GM12878 (cell line): ENCODE data around the gene FOS. TPM values are rescaled to one million over a fixed set of nuclear protein-coding genes. Genes with fewer than 3 reads are reported as not detected.

Experiments
- ATAC-seq: fragments of 200-7000 bp; cut with Tn5 transposase; 3 replicates; pipeline ENCODE4 v1.9.1; 2020; ENCODE audit warnings: mild to moderate bottlenecking, moderate library complexity
- BruUV-seq: library from RNA; stranded (reverse); fragments of 400-500 nt; replicated peaks from 2 replicates; lab custom pipeline; 2021; lab: Mats Ljungman, UMichigan
- CTCF ChIA-PET: fragments of 300-600 bp; sonication (Branson Sonifier 250); formaldehyde crosslinking; extraction: SDS; loops from one replicate; lab custom pipeline; 2021; ENCODE audit warnings: inconsistent platforms; lab: Yijun Ruan, JAX
- POLR2A ChIA-PET: fragments of 350-600 bp; formaldehyde crosslinking; extraction: SDS; loops from one replicate; lab custom pipeline; 2021; ENCODE audit warnings: inconsistent platforms; lab: Charles Lee
- RAD21 ChIA-PET: fragments of 300-600 bp; sonication (Branson Sonifier 250); formaldehyde crosslinking; loops from one replicate; lab custom pipeline; 2023; ENCODE audit warnings: antibody characterized with exemption; ENCODE audit not compliant: unreplicated experiment; lab: Charles Lee
- SMC1A ChIA-PET: fragments of 300-600 bp; sonication (Branson Sonifier 250); formaldehyde crosslinking; loops from one replicate; lab custom pipeline; 2023; ENCODE audit not compliant: unreplicated experiment, uncharacterized antibody; lab: Charles Lee
- DNase-seq: peaks from one replicate; pipeline ENCODE4 v3.0.0-alpha.2; 2011; ENCODE audit warnings: low read depth, low spot score
- FAIRE-seq: peaks from 3 replicates; lab custom pipeline; 2011; peaks lifted over from hg19 to GRCh38; lab: Jason Lieb, UNC
- H2AFZ ChIP-seq: 2 replicates; pipeline ENCODE4 v1.6.0; 2011; ENCODE audit warnings: low read depth, low read length, control low read depth; ENCODE audit not compliant: control insufficient read depth
- H3K27ac ChIP-seq: 2 replicates; pipeline ENCODE4 v1.5.1; 2011; ENCODE audit warnings: control low read depth; ENCODE audit not compliant: control insufficient read depth, insufficient read depth
- H3K27me3 ChIP-seq, 2 experiments: replicated peaks in 1 of 2; 2 replicates each; pipeline versions ENCODE4 v1.6.0 to v1.6.1; 2011; ENCODE audit warnings: low read length in 1 of 2; ENCODE audit not compliant: control insufficient read depth in 2 of 2, insufficient read depth in 2 of 2
- H3K36me3 ChIP-seq, 2 experiments: 2 replicates each; pipeline ENCODE4 v1.5.1; 2011; ENCODE audit warnings: low read length in 1 of 2; ENCODE audit not compliant: control insufficient read depth in 2 of 2, insufficient read depth in 2 of 2
- H3K4me1 ChIP-seq: 2 replicates; pipeline ENCODE4 v1.6.1; 2011; ENCODE audit warnings: mild to moderate bottlenecking, low read length, moderate library complexity, mixed read lengths; ENCODE audit not compliant: control insufficient read depth, insufficient read depth
- H3K4me2 ChIP-seq: 2 replicates; pipeline ENCODE4 v1.6.0; 2011; ENCODE audit warnings: control low read depth; ENCODE audit not compliant: control insufficient read depth, insufficient read depth
- H3K4me3 ChIP-seq: fragments of 200-600 bp; sonication (generic); 2 replicates; pipeline ENCODE4 v1.5.1; 2016
- H3K79me2 ChIP-seq: 2 replicates; pipeline ENCODE4 v1.6.0; 2011; ENCODE audit warnings: low read length; ENCODE audit not compliant: control insufficient read depth, insufficient read depth
- H3K9ac ChIP-seq: 2 replicates; pipeline ENCODE4 v1.8.0; 2011; ENCODE audit warnings: low read length, control low read depth, mixed read lengths; ENCODE audit not compliant: control insufficient read depth, insufficient read depth
- H3K9me3 ChIP-seq: replicated peaks from 3 replicates; pipeline ENCODE4 v1.5.1; 2011; ENCODE audit warnings: mild to moderate bottlenecking, low read length; ENCODE audit not compliant: control insufficient read depth, insufficient read depth
- H4K20me1 ChIP-seq: 2 replicates; pipeline ENCODE4 v1.6.0; 2011; ENCODE audit not compliant: control insufficient read depth, insufficient read depth
- ASH2L ChIP-seq: fragments of 300-600, 200-600 bp; sonication (generic); IDR thresholded peaks from 2 replicates; pipeline ENCODE4 v1.6.1; 2017; ENCODE audit warnings: low read depth, mild to moderate bottlenecking, borderline replicate concordance
- CBFB ChIP-seq: IDR thresholded peaks from 2 replicates; pipeline ENCODE4 v1.6.1; 2016; ENCODE audit warnings: antibody characterized with exemption, low read depth
- EED ChIP-seq: sonication (generic); IDR thresholded peaks from 2 replicates; pipeline ENCODE4 v1.6.1; 2016; ENCODE audit warnings: antibody characterized with exemption, low read depth
- ESRRA ChIP-seq: IDR thresholded peaks from 2 replicates; pipeline ENCODE4 v1.6.1; 2012; ENCODE audit warnings: mild to moderate bottlenecking, low read length, improper control_type of control experiment
- ETV6 ChIP-seq, 2 experiments: fragments of 450-650 bp in 1 of 2; IDR thresholded peaks in 1 of 2; conservative IDR thresholded peaks in 1 of 2; 2 replicates each; pipeline ENCODE4 v1.6.1; 2014; ENCODE audit warnings: antibody characterized with exemption in 1 of 2, borderline replicate concordance in 1 of 2, low read depth in 1 of 2, mild to moderate bottlenecking in 1 of 2, moderate library complexity in 1 of 2
- JUNB ChIP-seq: IDR thresholded peaks from 2 replicates; pipeline ENCODE4 v1.6.1; 2016; ENCODE audit warnings: antibody characterized with exemption, mild to moderate bottlenecking
- MTA2 ChIP-seq: fragments of 450-650 bp; IDR thresholded peaks from 2 replicates; pipeline ENCODE4 v1.6.1; 2016; ENCODE audit warnings: low read depth, mild to moderate bottlenecking, moderate library complexity
- RAD21 ChIP-seq: IDR thresholded peaks from 2 replicates; pipeline ENCODE4 v1.6.1; 2011; ENCODE audit warnings: mild to moderate bottlenecking, low read depth, low read length, moderate library complexity; ENCODE audit not compliant: insufficient read depth
- RELB ChIP-seq: fragments of 450-650 bp; IDR thresholded peaks from 2 replicates; pipeline ENCODE4 v1.6.1; 2017; ENCODE audit warnings: low read depth, mild to moderate bottlenecking, moderate library complexity
- SIX5 ChIP-seq: IDR thresholded peaks from 2 replicates; pipeline ENCODE4 v1.6.1; 2011; ENCODE audit warnings: mild to moderate bottlenecking, low read depth, low read length, moderate library complexity; ENCODE audit not compliant: severe bottlenecking
- USF1 ChIP-seq: IDR thresholded peaks from 2 replicates; pipeline ENCODE4 v1.6.1; 2011; ENCODE audit warnings: borderline replicate concordance, low read depth, mild to moderate bottlenecking, moderate library complexity, mixed read lengths, low read length; ENCODE audit not compliant: insufficient read depth; ENCODE audit errors: extremely low read length
- ZZZ3 ChIP-seq: IDR thresholded peaks from 2 replicates; pipeline ENCODE4 v1.6.1; 2011; ENCODE audit warnings: low read depth; ENCODE audit not compliant: control insufficient read depth, insufficient read length
- WGBS: methylation state at CpG from one replicate; pipeline ENCODE4 v1.1.6; 2016; ENCODE audit warnings: low lambda C conversion rate; ENCODE audit not compliant: insufficient replicate concordance, insufficient coverage; ENCODE audit errors: missing lambda C conversion rate; 5-methylcytosine and 5-hydroxymethylcytosine counted together
- in situ Hi-C: fragments of 300-500 bp; cut with MboI; formaldehyde crosslinking; loops from 9 replicates; pipeline ENCODE4 v1.14.3; 2018; ENCODE audit warnings: mixed read lengths
- intact Hi-C: fragments of 100-400 bp; cut with micrococcal nuclease; formaldehyde crosslinking; loops from one replicate; pipeline ENCODE4 v1.14.2; 2022; ENCODE audit not compliant: unreplicated experiment
- polyA plus RNA-seq, 11 experiments: library from polyadenylated mRNA; depleted of rRNA in 4 of 11; unstranded in 6 of 11; stranded (reverse) in 5 of 11; fragments of >200 nt; fragmentation: Nextera tagmentation in 4 of 11; fragmentation: Illumina TruSeq in 1 of 11; extraction: Ambion mirVana in 4 of 11; extraction: Trizol in 1 of 11; gene quantifications; 1 replicate in 1 of 11; 2 replicates in 10 of 11; pipeline versions ENCODE4 v1.2.1 to v1.2.3, GENCODE V29; 2011 to 2016; ENCODE audit warnings: inconsistent platforms in 2 of 11, missing spikeins in 2 of 11, low read depth in 1 of 11
- total RNA-seq, 4 experiments: library from RNA; depleted of rRNA in 3 of 4; stranded (reverse); fragments of >200 nt in 3 of 4; fragmentation: Illumina TruSeq in 1 of 4; extraction: Trizol in 1 of 4; gene quantifications; 2 replicates each; pipeline versions ENCODE4 v1.2.1 to v1.2.3, GENCODE V29; 2013 to 2021
- TF ChIP-seq, protein P1 (sequence below): IDR thresholded peaks from 2 replicates; pipeline ENCODE4 v1.6.1; 2012; ENCODE audit warnings: low read depth, low read length, improper control_type of control experiment
- TF ChIP-seq, protein P2 (sequence below): fragments of 450-650 bp; IDR thresholded peaks from 2 replicates; pipeline ENCODE4 v1.6.1; 2017; ENCODE audit warnings: mild to moderate bottlenecking, moderate library complexity

Gene FOS
- total and polyA plus RNA-seq, 10 of the 15 experiments (the other 5 are each of a cell fraction or from before 2014, with no cell fraction given) = 0.02 to 0.95 (median 0.38) TPM

GRCh38 chr14:75249251-75249957 lies 29.2 kb upstream of the FOS start:
- no peak overlapping the region for H3K9ac ChIP-seq
- peak overlapping the region; percentile 31; the same call in 1 of the 2 replicates for H3K4me3 ChIP-seq
- ATAC-seq (peak; percentile 94), FAIRE-seq (peak; percentile 97), DNase-seq (peak; percentile 94)
- ChIA-PET POLR2A (interaction anchor here (1.0 to 2.9 kb wide), 3 partner anchors 10 to 20 kb away, joined by 3 to 11 read pairs (median 7); no protein-coding TSS in a partner anchor), RAD21 (interaction anchor here (1.0 to 4.0 kb wide), 5 partner anchors 9 to 27 kb away, joined by 3 to 12 read pairs (median 3); no protein-coding TSS in a partner anchor), SMC1A (interaction anchor here (0.7 to 2.1 kb wide), 16 partner anchors 8 to 124 kb away, joined by 3 to 9 read pairs (median 4); no protein-coding TSS in a partner anchor), CTCF (interaction anchor here (0.6 to 1.1 kb wide), 7 partner anchors 13 to 388 kb away, joined by 3 to 5 read pairs (median 3); no protein-coding TSS in a partner anchor)
- H3K27ac ChIP-seq = peak overlapping the region; percentile 57; the same call in 1 of the 2 replicates
- intact Hi-C loops (loop anchor here (1.0 to 5.0 kb wide), 4 partner anchors 19 to 117 kb away; partner anchors contain the start of gene TMED10), in situ Hi-C loops (no loop called here)
- H4K20me1 ChIP-seq = no peaks in the 10 kb centered on the region
- H3K4me1 ChIP-seq = peaks cover 36% of the 10 kb centered on the region
- 2% methylated on average over 10 of the region's 10 CpGs for WGBS
- no peaks in the 10 kb centered on the region for H3K9me3 ChIP-seq
- no TSS peak for BruUV-seq
- H3K79me2 ChIP-seq = no peaks in the 10 kb centered on the region
- H3K4me2 ChIP-seq = peak overlapping the region; percentile 91
- no peak overlapping the region for H2AFZ ChIP-seq
- H3K27me3 ChIP-seq = peaks cover under 1 to 5% of the 10 kb centered on the region in 2 experiments; a peak in 2 of 4 replicates
- no peaks in the 10 kb centered on the region for H3K36me3 ChIP-seq
- peak; percentile 84; the same call in 1 of the 2 replicates for TF ChIP-seq ESRRA
- no peak for TF ChIP-seq USF1
- no peak for TF ChIP-seq SIX5
- TF ChIP-seq JUNB = peak; percentile 55
- 0 out of 2 replicates have a peak, but pooled peaks have one; percentile 65 for TF ChIP-seq ASH2L
- TF ChIP-seq ETV6 (conservative IDR thresholded peaks at IDR 0.05 in 1 of 2, IDR thresholded peaks at IDR 0.05 in 1 of 2; ENCODE audit: borderline replicate concordance in 1 of 2, low read depth in 1 of 2) = peak in 1 of 2 experiments; percentile 93; a peak in 2 of 4 replicates
- TF ChIP-seq, protein P1, sequence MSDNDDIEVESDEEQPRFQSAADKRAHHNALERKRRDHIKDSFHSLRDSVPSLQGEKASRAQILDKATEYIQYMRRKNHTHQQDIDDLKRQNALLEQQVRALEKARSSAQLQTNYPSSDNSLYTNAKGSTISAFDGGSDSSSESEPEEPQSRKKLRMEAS = peak; percentile 69
- no peak for TF ChIP-seq ZZZ3
- TF ChIP-seq CBFB = peak; percentile 97
- TF ChIP-seq, protein P2, sequence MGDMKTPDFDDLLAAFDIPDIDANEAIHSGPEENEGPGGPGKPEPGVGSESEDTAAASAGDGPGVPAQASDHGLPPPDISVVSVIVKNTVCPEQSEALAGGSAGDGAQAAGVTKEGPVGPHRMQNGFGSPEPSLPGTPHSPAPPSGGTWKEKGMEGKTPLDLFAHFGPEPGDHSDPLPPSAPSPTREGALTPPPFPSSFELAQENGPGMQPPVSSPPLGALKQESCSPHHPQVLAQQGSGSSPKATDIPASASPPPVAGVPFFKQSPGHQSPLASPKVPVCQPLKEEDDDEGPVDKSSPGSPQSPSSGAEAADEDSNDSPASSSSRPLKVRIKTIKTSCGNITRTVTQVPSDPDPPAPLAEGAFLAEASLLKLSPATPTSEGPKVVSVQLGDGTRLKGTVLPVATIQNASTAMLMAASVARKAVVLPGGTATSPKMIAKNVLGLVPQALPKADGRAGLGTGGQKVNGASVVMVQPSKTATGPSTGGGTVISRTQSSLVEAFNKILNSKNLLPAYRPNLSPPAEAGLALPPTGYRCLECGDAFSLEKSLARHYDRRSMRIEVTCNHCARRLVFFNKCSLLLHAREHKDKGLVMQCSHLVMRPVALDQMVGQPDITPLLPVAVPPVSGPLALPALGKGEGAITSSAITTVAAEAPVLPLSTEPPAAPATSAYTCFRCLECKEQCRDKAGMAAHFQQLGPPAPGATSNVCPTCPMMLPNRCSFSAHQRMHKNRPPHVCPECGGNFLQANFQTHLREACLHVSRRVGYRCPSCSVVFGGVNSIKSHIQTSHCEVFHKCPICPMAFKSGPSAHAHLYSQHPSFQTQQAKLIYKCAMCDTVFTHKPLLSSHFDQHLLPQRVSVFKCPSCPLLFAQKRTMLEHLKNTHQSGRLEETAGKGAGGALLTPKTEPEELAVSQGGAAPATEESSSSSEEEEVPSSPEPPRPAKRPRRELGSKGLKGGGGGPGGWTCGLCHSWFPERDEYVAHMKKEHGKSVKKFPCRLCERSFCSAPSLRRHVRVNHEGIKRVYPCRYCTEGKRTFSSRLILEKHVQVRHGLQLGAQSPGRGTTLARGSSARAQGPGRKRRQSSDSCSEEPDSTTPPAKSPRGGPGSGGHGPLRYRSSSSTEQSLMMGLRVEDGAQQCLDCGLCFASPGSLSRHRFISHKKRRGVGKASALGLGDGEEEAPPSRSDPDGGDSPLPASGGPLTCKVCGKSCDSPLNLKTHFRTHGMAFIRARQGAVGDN = no peak
- TF ChIP-seq RELB = peak; percentile 92
- TF ChIP-seq MTA2 = peak; percentile 91
- peak; percentile 91 for TF ChIP-seq EED
- TF ChIP-seq RAD21 = no peak
